GM21619 (cell line): ENCODE data around the gene PARP11.

ENCODE experiments used
- ATAC-seq: cut with Tn5 transposase; IDR thresholded peaks from one replicate; pipeline ENCODE4 v1.9.1; 2021; ENCODE audit not compliant: unreplicated experiment

PARP11 gene

DNA sequence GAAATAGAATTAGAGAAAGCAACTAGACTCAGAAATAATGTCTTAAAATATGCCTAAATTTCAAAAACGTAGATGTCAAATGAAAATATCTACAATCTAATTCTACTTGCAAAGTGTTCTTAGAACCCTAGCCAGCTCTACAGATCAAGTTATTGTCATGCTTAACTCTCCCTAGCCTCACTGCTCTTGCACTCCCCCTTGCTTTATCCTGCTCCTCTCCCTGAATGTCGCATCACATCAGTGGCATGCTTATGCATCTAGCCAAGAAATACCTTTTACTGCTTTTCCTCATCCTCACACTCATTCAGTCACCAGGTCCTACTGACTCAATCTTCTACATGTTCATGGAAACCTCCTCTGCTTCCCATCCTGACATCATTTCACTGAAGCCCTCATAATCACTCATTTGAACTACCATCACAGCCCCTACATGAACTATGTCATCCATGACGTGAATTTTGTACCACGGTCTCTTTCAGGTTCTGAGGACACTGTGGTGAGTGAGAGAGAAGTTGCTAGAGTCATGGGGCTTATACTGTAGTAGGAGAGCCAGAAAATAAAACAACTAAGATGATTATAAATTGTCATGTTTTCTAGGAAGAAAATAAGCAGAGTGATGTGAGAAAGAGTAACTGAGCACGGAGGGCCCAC, 97.7 kb downstream of the PARP11 start:
- ATAC-seq, result no peak

GRCh38 chr12:3772380-3772779, 100.8 kb downstream of the PARP11 start:
- no peak for ATAC-seq

GRCh38 chr12:3771853-3772252, 101.3 kb downstream of the PARP11 start:
- ATAC-seq, result no peak

DNA sequence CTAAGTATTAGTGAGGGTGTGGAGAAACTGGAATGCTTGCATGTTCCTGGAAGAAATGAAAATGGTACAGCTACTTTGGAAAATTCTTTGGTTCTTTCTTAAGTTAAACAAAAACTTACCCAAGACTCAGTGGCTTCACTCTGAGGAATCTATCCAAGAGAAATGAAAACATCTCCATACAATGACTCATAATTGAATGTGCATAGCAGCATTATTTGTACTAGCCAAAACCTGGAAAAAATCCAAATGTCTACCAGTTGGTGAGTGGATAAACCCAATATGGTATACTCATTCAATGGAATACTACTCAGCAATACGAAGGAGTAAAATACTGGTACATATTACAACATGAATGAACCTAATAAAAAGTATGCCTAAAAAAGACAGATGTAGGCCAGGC, 102.3 kb downstream of the PARP11 start:
- no peak for ATAC-seq

DNA sequence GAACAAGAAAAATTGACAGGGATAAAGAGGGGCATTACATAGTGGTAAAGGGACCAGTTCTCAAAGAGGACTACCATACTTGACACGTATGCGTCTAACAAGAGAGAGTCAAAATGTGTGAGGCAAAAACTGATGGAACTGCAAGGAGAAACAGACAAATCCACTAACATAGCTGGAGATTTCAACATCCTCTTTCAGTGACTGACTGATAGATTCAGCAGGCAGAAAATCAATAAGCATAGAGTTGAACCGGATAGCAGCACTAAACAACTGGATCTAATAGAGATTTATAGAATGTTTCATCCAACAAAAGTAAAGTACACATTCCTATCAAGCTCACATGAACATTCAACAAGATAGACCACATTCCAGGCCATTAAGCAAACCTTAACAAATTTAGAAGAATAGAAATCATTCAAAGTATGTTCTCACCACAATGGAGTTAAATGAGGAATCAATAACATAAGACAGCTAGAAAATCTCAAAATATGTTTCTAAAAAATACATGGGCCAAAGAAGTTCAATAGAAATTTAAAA, 104.2 kb downstream of the PARP11 start:
- no peak for ATAC-seq

- no peak for ATAC-seq
These were observed 112.0 kb downstream of the PARP11 start for GRCh38 chr12:3761116-3761735.

DNA sequence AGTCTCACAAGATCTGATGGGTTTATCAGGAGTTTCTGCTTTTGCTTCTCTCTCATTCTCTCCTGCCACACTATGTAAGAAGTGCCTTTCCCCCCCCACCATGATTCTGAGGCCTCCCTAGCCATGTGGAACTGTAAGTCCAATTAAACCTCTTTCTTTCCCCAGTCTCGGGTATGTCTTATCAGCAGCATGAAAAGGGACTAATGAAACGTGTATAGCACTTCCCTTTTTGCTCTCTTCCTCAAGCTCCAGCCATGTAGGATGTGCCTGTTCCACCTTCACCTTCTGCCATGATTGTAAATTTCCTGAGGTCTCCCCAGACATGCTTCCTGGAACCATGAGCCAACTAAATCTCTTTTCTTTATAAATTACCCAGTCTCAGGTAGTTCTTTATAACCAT, 113.3 kb downstream of the PARP11 start:
- ATAC-seq, result no peak
